ENCODE data around the gene FUT8. TPM values are rescaled to one million over a fixed set of nuclear protein-coding genes. Genes with fewer than 3 reads are reported as not detected.
"Not testable (repeated sequence)": the region's sequence is repeated elsewhere in the genome, so short reads cannot be mapped to it uniquely, and the experiment has no call there.

The FUT8 gene
- total and polyA plus RNA-seq, 7 donors: 3.2 to 8.6 (median 5.5) TPM

- TF ChIP-seq CTCF (IDR thresholded peaks at IDR 0.05): no peak
- ATAC-seq (no peak), DNase-seq (no peak)
- no peak overlapping the region for H3K27ac ChIP-seq
- intact Hi-C loops (cut with DNase I): no loop called here
- H3K27me3 ChIP-seq (ENCODE audit: insufficient read depth in 3 of 3, low read length in 2 of 3): no peaks in the 10 kb centered on the region
- 100% methylated on average over 1 of the region's 1 CpG for WGBS, 3 donors
- H3K4me1 ChIP-seq: no peaks in the 10 kb centered on the region
- H3K9me3 ChIP-seq: no peaks in the 10 kb centered on the region
- H3K36me3 ChIP-seq (ENCODE audit: insufficient read depth in 1 of 2, low read depth in 1 of 2): no peaks in the 10 kb centered on the region
- no peak overlapping the region for H3K4me3 ChIP-seq
Measured at GRCh38 chr14:65456247-65456646, 43.7 kb downstream of the FUT8 start.

- no peak overlapping the region for H3K4me3 ChIP-seq
- H3K27me3 ChIP-seq (ENCODE audit: insufficient read depth in 3 of 3, low read length in 2 of 3): no peaks in the 10 kb centered on the region
- H3K27ac ChIP-seq: no peak overlapping the region
- WGBS, 3 donors: 62 to 67% (median 67%) methylated on average over 2 of the region's 2 CpGs
- H3K9me3 ChIP-seq: no peaks in the 10 kb centered on the region
- no peaks in the 10 kb centered on the region for H3K36me3 ChIP-seq (ENCODE audit: insufficient read depth in 1 of 2, low read depth in 1 of 2)
- intact Hi-C loops (cut with DNase I): no loop called here
- DNase-seq: no peak
- no peak for TF ChIP-seq CTCF (IDR thresholded peaks at IDR 0.05)
- no peaks in the 10 kb centered on the region for H3K4me1 ChIP-seq
- no peak for ATAC-seq
Measured at GRCh38 chr14:65461730-65462129, 49.2 kb downstream of the FUT8 start.

GRCh38 chr14:65462411-65462810 is 49.9 kb downstream of the FUT8 start:
- H3K27me3 ChIP-seq (ENCODE audit: insufficient read depth in 3 of 3, low read length in 2 of 3): no peaks in the 10 kb centered on the region
- 68 to 84% (median 73%) methylated on average over 3 of the region's 3 CpGs for WGBS, 3 donors
- H3K36me3 ChIP-seq (ENCODE audit: insufficient read depth in 1 of 2, low read depth in 1 of 2): no peaks in the 10 kb centered on the region
- TF ChIP-seq CTCF (IDR thresholded peaks at IDR 0.05): no peak
- intact Hi-C loops (cut with DNase I): no loop called here
- H3K27ac ChIP-seq: no peak overlapping the region
- ATAC-seq (no peak), DNase-seq (no peak)
- H3K4me3 ChIP-seq: no peak overlapping the region
- H3K9me3 ChIP-seq: no peaks in the 10 kb centered on the region
- H3K4me1 ChIP-seq: no peaks in the 10 kb centered on the region

- WGBS, 3 donors: 89 to 94% (median 92%) methylated on average over 1 of the region's 1 CpG
- Histone ChIP-seq H3K4me3 (no peak overlapping the region), H3K4me1 (no peaks in the 10 kb centered on the region), H3K9me3 (no peaks in the 10 kb centered on the region), H3K27me3 (ENCODE audit: insufficient read depth in 3 of 3, low read length in 2 of 3) (no peaks in the 10 kb centered on the region), H3K27ac (no peak overlapping the region), H3K36me3 (ENCODE audit: insufficient read depth in 1 of 2, low read depth in 1 of 2) (no peaks in the 10 kb centered on the region)
- no peak for ATAC-seq
- DNase-seq: no peak
- intact Hi-C loops (cut with DNase I): no loop called here
- no peak for TF ChIP-seq CTCF (IDR thresholded peaks at IDR 0.05)
Measured at GRCh38 chr14:65465584-65465983, 53.1 kb downstream of the FUT8 start.

- ATAC-seq: not testable (repeated sequence)
- 53 to 74% (median 71%) methylated on average over 8 of the region's 8 CpGs for WGBS, 3 donors
Measured at GRCh38 chr14:65467926-65468325, 55.4 kb downstream of the FUT8 start.

More at GRCh38 chr14:65467926-65468325, 55.4 kb downstream of the FUT8 start:
- H3K4me3 ChIP-seq; H3K9me3 ChIP-seq; H3K27ac ChIP-seq; intact Hi-C loops (cut with DNase I); H3K27me3 ChIP-seq (ENCODE audit: insufficient read depth in 3 of 3, low read length in 2 of 3); DNase-seq; H3K4me1 ChIP-seq; H3K36me3 ChIP-seq (ENCODE audit: insufficient read depth in 1 of 2, low read depth in 1 of 2): not testable (repeated sequence)
